Measurements from ENCODE around the gene ASB3.
A peak's percentile ranks its signal among the peaks of the same experiment; 100 is the strongest.

ASB3 gene

GRCh38 chr2:53786352-53786704 is 425 bp downstream of the ASB3 start:
- peak; percentile 63 for DNase-seq (ENCODE audit: low read depth)
- peak overlapping the region; percentile 66 for H3K4me3 ChIP-seq (ENCODE audit: low read length)
- TF ChIP-seq, protein P1, sequence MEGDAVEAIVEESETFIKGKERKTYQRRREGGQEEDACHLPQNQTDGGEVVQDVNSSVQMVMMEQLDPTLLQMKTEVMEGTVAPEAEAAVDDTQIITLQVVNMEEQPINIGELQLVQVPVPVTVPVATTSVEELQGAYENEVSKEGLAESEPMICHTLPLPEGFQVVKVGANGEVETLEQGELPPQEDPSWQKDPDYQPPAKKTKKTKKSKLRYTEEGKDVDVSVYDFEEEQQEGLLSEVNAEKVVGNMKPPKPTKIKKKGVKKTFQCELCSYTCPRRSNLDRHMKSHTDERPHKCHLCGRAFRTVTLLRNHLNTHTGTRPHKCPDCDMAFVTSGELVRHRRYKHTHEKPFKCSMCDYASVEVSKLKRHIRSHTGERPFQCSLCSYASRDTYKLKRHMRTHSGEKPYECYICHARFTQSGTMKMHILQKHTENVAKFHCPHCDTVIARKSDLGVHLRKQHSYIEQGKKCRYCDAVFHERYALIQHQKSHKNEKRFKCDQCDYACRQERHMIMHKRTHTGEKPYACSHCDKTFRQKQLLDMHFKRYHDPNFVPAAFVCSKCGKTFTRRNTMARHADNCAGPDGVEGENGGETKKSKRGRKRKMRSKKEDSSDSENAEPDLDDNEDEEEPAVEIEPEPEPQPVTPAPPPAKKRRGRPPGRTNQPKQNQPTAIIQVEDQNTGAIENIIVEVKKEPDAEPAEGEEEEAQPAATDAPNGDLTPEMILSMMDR (IDR thresholded peaks at IDR 0.05; ENCODE audit: insufficient read depth, low read depth, low read length, missing control alignments) = no peak

DNA sequence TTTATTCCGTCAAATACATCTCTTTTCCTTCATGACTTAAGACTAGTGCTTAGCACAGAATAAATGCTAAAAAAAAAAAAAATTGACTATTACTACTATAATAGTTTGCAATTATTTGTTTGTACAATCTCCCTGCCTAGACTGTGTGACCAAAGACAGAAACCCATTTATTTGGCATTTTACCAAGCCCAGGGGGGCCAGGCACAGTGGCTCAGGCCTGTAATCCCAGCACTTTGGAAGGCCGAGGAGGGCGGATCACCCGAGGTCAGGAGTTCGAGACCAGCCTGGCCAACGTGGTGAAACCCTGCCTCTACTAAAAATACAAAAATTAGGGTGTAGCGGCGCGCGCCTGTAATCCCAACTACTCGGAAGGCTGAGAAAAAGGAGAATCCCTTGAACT is 1.4 kb downstream of the ASB3 start:
- TF ChIP-seq, protein P1 (IDR thresholded peaks at IDR 0.05; ENCODE audit: insufficient read depth, low read depth, low read length, missing control alignments) = no peak
- H3K4me3 ChIP-seq (ENCODE audit: low read length) = peak overlapping the region; percentile 66
- DNase-seq (ENCODE audit: low read depth) = no peak

DNA sequence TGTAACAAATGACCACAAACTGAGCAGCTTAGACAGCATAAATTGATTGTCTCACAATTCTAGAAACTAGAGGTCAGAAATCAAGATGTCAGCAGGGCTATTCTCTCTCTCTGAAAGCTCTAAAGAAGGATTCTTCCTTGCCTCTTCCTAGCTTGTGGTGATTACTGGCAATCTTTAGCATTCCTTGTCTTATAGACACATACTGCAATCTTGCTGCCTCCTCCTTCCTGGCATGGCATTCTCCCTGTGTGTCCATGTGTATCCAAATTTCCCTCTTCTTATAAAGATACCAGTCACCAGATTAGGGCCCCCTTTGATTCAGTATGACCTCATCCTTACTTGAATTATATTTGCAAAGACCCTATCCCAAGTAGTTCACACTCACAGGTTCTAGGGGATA is 2.3 kb downstream of the ASB3 start:
- TF ChIP-seq, protein P1 (IDR thresholded peaks at IDR 0.05; ENCODE audit: insufficient read depth, low read depth, low read length, missing control alignments) = no peak
- no peak for DNase-seq (ENCODE audit: low read depth)
- H3K4me3 ChIP-seq (ENCODE audit: low read length) = no peak overlapping the region

- TF ChIP-seq, protein P1 (IDR thresholded peaks at IDR 0.05; ENCODE audit: insufficient read depth, low read depth, low read length, missing control alignments) = no peak
- no peak overlapping the region for H3K4me3 ChIP-seq (ENCODE audit: low read length)
- DNase-seq (ENCODE audit: low read depth) = no peak
These were observed 4.1 kb downstream of the ASB3 start for GRCh38 chr2:53782676-53783075.

GRCh38 chr2:53780056-53780455 is 6.7 kb downstream of the ASB3 start:
- no peak for DNase-seq (ENCODE audit: low read depth)
- TF ChIP-seq, protein P1 (IDR thresholded peaks at IDR 0.05; ENCODE audit: insufficient read depth, low read depth, low read length, missing control alignments) = no peak
- no peak overlapping the region for H3K4me3 ChIP-seq (ENCODE audit: low read length)

DNA sequence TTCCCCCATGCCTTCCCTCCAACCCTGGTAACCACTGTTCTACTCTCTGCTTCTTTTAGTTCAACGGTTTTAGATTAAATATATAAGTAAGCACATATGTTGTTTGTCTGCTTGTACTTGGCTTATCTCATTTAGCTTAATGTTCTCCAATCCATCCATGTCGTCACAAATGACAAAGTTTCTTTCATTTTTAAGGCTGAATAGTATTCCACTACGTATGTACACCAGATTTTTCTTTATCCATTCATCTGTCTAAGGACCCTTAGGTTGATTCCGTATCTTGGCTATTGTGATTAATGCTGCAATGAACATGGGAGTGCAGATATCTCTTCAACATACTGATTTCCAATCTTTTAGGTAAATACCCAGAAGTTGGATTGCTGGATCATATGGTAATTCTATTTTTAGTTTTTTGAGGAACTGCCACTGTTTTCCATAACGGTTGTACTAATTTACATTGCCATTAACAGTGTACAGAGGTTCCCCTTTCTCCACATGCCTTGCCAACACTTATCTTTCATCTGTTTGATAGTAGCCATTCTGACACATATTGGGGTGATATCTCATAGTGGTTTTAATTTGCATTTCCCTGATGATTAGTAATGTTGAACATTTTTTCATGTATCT is 8.1 kb downstream of the ASB3 start:
- no peak overlapping the region for H3K4me3 ChIP-seq (ENCODE audit: low read length)
- DNase-seq (ENCODE audit: low read depth) = no peak

DNA sequence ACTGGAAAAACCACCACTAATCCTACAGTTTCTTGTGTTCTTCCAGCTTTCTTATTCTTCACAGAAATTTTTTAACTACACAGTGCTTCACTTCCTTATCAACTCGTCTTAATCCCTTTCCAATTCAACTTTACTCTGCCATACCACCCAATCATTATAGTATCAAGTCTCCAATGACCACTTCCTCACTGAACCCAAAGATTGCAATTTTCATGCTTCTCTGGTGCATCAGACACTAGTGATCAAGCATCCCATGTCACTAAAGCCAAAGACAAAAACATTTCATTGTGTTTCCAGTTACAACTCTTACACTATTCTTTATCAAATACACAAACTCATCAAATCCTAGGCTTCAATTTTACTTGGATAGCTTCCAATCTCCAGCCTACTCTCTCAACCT is 9.6 kb downstream of the ASB3 start:
- DNase-seq (ENCODE audit: low read depth) = no peak
- no peak overlapping the region for H3K4me3 ChIP-seq (ENCODE audit: low read length)
- TF ChIP-seq, protein P1 (IDR thresholded peaks at IDR 0.05; ENCODE audit: insufficient read depth, low read depth, low read length, missing control alignments) = no peak

More for the DNA sequence above, 8.1 kb downstream of the ASB3 start:
- TF ChIP-seq, protein P1 (IDR thresholded peaks at IDR 0.05; ENCODE audit: insufficient read depth, low read depth, low read length, missing control alignments) = no peak
